ENCODE data around the gene UBE2Q1.

GRCh38 chr1:154520333-154520732 lies 38.1 kb downstream of the UBE2Q1 start:
- no peak for TF ChIP-seq CTCF (IDR thresholded peaks at IDR 0.05; ENCODE audit: low read depth, low read length)
- TF ChIP-seq EZH2phosphoT487 (IDR thresholded peaks at IDR 0.05; ENCODE audit: low read depth) = no peak

Data from OCI-LY3 (cell line).